Endometrial microvascular endothelial cells (primary cell): ENCODE measurements around the gene MTG1. TPM values are rescaled to one million over a fixed set of nuclear protein-coding genes. Genes with fewer than 3 reads are reported as not detected.

Source experiments
- in situ Hi-C: cut with HindIII; loops from 2 replicates; pipeline ENCODE4 v1.10.0; 2017; ENCODE audit warnings: low sequenced_read_pairs, low pct_unique_long_range_greater_than_20kb; ENCODE audit errors: inconsistent ontology term
- total RNA-seq: library from RNA; depleted of rRNA; stranded (reverse); fragments of >200 nt; gene quantifications from one replicate; pipeline ENCODE4 v1.2.3, GENCODE V29; 2015; ENCODE audit errors: inconsistent ontology term

The MTG1 gene
- total RNA-seq, 1 donor from 2014 or later = 28.0 TPM

- in situ Hi-C loops = no loop called here
Observed at GRCh38 chr10:133390597-133391248, 3.2 kb upstream of the MTG1 start.

DNA sequence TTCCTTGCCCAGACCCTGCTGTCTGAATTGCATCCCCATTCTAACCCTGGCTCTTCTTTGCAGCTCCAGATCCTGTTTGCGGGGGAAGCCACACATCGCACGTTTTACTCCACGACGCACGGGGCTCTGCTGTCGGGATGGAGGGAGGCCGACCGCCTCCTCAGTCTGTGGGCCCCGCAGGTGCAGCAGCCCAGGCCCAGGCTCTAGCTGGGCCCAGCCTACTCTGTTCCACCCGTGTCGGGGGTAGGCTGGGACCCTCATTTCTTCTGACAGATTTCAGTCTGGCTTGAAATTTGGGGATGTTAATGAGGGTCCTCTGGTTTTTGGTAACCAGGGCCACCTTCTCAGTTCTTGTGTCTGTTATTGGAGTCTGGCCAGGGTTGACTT lies 2.7 kb upstream of the MTG1 start:
- in situ Hi-C loops = no loop called here

DNA sequence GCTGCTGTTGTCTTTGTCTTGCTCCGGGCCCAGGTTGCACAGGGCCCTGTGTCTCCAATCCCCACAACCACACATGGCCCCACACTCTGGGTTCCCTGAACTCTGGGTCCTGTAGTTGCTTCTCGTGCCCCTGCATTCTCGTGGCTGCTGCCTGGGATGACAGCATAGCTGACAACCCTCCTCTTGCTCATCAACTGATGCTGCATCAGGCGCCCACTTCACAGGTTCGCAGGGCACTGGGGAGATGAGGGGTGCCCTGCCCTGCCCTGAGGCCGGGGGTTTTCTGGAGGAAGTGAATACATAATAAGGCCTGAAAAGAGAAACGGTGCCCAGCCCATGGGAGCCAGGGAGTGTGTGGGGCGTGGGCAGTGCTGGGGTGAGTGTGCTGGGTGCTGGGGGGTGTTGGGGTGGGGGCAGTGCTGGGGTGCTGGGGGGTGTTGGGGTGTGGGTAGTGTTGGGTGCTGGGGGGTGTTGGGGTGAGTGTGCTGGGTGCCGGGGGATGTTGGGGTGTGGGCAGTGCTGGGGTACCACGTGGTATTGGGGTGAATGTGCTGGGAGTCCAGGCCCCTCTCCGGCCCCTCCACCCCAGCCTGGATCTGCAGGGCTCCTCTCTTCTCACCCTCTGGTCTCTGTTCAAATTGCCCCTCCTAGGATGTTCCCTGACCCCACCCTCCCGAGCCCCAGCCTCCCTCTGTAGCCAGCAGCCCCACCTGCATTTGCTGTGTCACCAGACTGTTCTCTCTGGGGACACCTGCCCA lies 2.0 kb upstream of the MTG1 start:
- in situ Hi-C loops = no loop called here

GRCh38 chr10:133393401-133394063 lies 425 bp upstream of the MTG1 start:
- in situ Hi-C loops = no loop called here

- in situ Hi-C loops = no loop called here
Observed at GRCh38 chr10:133394801-133395221, 854 bp downstream of the MTG1 start.

DNA sequence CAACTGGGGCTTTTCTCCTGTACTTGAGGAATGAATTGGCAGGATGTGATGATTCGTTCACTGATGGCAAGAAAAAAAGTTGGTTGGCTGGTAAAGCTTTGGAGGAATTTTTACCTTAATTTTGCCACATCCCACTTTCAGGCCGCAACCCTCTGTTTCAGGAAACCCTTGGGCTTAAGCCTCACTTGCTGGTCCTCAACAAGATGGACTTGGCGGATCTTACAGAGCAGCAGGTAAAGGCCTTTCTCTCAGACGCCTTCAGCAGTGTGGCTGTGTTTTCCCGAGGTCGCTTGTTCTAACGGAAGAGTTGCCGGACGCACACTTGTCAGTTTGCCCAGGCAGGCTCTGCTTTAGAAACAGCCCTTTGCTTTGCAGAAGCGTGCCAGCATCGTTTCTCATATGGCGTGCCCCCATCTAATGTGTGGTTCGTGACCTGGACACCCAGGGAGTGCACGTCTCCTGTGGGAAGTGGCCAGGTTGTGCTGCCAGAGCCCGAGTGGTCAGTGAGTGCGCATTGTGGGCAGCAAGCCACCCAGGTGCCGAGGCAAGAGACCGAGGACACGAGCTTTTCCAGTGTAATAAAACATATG lies 2.2 kb downstream of the MTG1 start:
- in situ Hi-C loops = no loop called here

DNA sequence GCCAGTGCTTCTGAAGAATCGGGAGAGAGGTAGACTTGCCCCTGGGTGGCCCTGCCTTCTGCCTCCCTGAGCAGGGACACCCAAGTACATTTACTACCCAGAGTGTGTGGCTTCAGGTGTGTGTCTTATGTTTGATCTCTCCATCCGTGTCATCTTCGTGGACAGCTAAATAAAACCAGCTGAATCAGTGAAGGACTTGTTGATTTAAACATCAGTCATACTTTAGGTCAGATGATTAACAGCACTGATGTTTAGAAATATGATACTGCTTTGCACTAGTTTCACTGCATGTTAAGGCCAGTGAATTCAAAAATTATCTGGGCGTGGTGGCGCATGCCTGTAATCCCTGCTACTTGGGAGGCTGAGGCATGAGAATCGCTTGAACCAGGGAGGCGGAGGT lies 4.0 kb downstream of the MTG1 start:
- in situ Hi-C loops = no loop called here

- in situ Hi-C loops = no loop called here
Observed at GRCh38 chr10:133399123-133399601, 5.2 kb downstream of the MTG1 start.

- in situ Hi-C loops = no loop called here
Observed at GRCh38 chr10:133400624-133401424, 6.9 kb downstream of the MTG1 start.

DNA sequence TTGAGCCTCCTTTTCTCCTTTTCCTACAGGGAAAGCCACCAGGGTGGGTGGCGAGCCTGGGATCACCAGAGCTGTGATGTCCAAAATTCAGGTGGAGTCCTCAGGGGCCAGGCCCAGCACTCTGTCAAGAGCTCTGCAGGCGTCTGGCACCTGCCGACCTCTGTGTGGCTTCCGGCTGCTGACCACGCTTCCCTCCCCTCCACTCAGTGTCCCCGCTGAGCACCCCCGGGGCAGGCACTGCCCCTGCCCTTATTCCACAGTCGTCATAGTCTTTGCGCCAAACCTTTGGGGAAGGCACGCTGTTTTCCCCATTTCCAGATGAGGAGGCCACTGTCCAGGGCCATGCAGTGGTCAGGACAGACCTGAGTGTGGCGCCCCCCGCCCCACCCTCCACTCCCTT lies 7.5 kb downstream of the MTG1 start:
- in situ Hi-C loops = no loop called here

DNA sequence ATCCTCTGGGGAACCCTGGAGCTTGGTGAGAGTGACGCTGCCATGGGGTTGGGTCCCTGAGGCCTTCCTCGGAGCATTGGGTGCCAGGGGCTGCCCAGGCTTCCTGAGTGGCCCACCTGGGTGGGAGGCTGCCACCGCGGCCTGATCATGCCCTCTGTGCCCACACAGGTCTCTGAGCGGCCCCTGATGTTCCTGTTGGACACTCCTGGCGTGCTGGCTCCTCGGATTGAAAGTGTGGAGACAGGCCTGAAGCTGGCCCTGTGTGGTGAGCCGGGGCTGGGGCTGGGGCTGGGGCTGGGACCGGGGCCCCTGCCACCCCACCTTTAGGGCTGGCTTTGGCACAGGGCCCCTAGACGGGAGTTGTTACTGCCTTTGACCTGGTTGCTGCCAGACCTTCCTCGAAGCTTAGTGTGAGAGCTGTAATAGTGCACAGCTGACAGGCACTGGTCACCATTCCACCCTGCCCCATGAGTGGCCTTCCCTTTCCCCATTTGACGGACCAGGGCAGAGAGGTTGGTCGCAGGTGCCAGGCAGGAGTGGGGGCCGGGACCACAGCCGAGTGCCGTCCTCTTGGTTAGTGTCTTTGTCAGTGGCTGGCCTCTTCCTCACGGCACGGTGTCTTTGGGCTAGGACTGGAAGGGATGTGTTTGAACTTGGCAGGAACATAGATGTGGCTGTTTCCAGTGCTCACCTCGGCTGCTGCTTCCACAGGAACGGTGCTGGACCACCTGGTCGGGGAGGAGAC lies 8.2 kb downstream of the MTG1 start:
- in situ Hi-C loops = no loop called here

GRCh38 chr10:133403359-133403758 lies 9.4 kb downstream of the MTG1 start:
- in situ Hi-C loops = no loop called here

DNA sequence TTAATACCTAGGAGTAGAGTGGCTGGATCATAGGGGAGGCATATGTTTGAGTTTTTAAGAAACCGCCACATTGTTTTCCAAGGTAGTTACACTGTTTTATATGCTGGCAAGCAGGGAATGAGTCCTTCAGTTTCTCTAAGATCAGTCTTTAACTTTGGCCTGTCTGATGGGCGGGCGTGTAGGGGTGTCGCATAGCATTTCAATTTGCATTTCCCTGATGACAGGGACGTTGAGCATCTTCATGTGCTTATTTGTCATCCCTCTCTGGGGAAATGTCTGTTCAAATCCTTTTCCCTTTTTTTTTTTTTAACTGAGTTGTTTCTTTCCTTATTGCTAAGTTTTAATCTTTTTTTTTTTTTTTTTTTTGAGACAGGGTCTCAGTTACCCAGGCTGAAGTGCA lies 9.8 kb downstream of the MTG1 start:
- in situ Hi-C loops = no loop called here

- in situ Hi-C loops = no loop called here
Observed at GRCh38 chr10:133405272-133405671, 11.3 kb downstream of the MTG1 start.

GRCh38 chr10:133405844-133406527 lies 12.0 kb downstream of the MTG1 start:
- in situ Hi-C loops = no loop called here

DNA sequence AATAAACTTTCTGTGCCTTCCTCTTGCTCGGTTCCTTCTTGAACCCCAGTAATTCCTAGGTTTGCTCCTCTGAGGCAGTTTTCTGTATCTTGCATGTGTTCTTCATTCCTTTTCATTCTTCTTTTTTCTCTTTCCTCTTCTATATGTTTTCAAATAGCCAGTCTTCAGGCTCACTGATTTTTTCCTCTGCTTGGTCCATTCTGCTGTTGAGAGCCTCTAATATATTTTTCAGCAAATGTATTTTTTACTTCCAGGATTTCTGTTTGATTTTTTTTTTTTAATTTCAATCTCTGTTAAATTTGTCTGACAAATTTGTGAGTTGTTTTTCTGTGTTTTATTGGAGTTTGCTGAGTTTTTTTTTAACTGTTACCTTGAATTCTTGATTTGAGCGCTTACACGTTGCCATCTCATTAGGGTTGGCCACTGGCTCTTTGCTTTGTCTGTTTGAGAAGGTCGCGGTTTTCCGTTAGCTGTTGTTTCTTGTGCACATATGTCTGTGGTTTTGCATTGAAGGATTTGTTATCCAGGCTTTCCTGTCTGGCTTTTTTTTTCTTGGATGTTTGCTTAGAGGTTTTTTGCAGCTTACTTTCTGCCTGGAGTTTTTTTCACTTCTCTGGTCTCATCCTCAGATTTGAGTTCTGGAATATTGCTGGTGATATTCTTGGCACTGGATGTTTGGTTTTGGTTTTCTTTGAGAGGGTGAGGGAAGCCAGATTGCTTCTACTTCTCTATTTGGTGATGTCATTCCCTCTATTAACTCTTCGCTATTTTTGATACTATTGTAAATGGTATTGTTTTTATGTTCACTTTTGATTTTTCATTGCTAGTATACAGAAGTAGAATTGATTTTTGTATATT lies 17.8 kb downstream of the MTG1 start:
- in situ Hi-C loops = no loop called here

DNA sequence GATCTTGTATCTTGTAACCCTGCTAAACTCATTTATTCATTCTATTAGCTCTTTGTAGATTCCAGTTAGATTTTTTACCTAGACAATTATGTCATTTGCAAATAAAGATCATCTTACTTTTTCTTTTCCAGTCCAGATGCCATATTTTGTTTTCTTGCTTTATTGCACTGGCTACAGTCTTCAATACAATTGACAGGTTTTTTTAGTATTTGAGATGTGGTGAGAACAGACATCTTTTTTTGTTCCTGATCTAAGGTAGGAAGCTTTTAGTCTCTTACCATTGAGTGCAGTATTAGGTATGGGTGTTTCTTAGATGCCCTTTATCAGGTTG lies 18.4 kb downstream of the MTG1 start:
- in situ Hi-C loops = no loop called here
